GM12872 (cell line): ENCODE results near the gene NECAB3.

Source experiments
- CTCF ChIP-seq: IDR thresholded peaks from 3 replicates; pipeline ENCODE4 v1.5.1; 2011; ENCODE audit warnings: low read depth, mild to moderate bottlenecking, low read length, moderate library complexity; ENCODE audit not compliant: insufficient read depth

Gene NECAB3

DNA sequence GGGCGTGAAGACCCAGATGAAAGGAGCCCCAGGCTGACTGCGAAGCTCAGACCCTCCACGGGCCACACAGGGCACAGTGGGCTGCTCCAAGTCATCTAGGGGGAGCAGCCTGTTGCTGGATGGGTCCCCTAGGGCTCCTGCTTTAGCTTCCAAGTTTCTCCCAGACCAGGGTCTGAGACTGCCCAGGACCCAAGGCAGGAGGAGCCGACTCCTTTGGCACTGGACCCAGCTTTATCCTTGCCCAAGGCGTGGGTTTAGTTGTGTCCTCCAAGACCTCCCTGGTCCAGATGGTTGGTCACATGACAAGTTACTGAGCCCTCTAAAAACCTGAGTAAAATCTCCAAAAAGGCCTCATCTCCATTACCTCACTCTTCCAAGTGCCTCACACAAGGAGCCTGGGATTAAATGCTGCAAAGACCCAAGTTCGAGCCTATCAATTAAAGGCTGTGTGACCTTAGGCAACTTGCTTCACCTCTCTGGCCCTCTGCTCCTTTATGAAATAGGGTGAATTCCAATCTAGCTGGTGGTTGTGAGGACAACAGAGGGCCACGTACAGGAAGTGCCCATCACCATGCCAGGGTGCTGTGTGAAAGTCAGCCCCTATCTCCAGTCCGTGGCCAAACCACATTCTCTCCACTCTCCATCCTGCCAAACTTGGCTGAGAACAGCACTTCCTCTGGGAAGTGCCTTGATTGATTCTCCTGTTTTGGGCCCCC, 2.5 kb downstream of the NECAB3 start:
- no peak for TF ChIP-seq CTCF

GRCh38 chr20:33670715-33671499, 3.3 kb downstream of the NECAB3 start:
- no peak for TF ChIP-seq CTCF

DNA sequence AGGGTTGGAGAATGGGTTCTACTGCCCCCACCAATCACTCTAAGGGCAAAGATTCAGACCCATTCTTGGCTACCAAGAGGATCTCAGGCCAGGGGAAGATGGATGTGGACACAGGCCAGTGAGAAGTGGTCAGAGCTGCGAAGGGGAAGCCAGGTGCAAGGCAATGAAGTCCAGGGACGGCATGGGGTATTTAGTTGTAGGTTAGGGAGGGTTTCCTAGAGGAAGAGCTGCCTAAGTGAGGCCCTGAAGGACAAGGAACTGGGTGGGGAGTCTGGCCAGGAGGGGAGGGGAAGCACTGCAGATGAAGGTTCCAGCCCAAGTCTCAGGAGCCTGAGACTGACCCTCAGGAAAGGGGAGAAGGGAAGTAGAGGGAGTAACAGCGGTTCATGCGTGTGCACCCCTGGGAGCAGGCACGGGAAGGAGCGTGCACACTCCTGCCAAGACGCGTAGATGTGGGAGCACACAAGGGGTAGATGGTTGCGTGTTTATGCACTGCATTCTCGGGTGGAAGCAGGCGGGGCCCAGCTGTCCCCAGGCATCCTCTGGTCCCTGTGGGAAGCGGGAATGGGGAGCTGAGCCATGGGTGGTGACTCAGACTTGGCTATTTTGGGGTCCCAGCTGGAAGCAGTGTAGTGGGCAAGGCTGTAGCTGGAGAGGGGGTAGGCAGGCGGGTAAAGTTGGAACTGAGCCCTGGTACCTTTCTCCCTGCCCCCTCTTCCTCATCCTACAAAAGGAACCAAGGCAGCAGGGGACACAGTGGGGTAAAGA, 4.2 kb downstream of the NECAB3 start:
- TF ChIP-seq CTCF = no peak

GRCh38 chr20:33669224-33669623, 5.0 kb downstream of the NECAB3 start:
- TF ChIP-seq CTCF = no peak

GRCh38 chr20:33668466-33669155, 5.6 kb downstream of the NECAB3 start:
- no peak for TF ChIP-seq CTCF

GRCh38 chr20:33667676-33668465, 6.4 kb downstream of the NECAB3 start:
- TF ChIP-seq CTCF = peak; percentile 98
